Renal cortical epithelial cell (primary cell): ENCODE data around the gene VCX3B. TPM values are rescaled to one million over a fixed set of nuclear protein-coding genes. Genes with fewer than 3 reads are reported as not detected.
"Not testable (repeated sequence)": the region's sequence is repeated elsewhere in the genome, so short reads cannot be mapped to it uniquely, and the experiment has no call there.

Source experiments
- DNase-seq: peaks from one replicate; pipeline ENCODE4 v3.0.0-alpha.2; 2011; ENCODE audit warnings: low read depth
- total RNA-seq: library from RNA; depleted of rRNA; stranded (reverse); fragments of >200 nt; gene quantifications from 2 replicates; pipeline ENCODE4 v1.2.3, GENCODE V29; 2014

Gene VCX3B
- not detected in 2 replicates for total RNA-seq

- DNase-seq: not testable (repeated sequence)
Observed at GRCh38 chrX:8464530-8464929, at the start of gene VCX3B. TSS of gene VCX3B (plus strand) at chrX:8464830. CDS start at chrX:8465451, 621 bp downstream.

- DNase-seq: no peak
Observed at GRCh38 chrX:8418301-8418700, 46.3 kb upstream of the VCX3B start.

GRCh38 chrX:8424912-8425311 lies 39.7 kb upstream of the VCX3B start:
- DNase-seq: no peak

GRCh38 chrX:8429692-8430249 lies 34.9 kb upstream of the VCX3B start:
- DNase-seq: no peak

GRCh38 chrX:8430444-8430843 lies 34.2 kb upstream of the VCX3B start:
- DNase-seq: no peak

GRCh38 chrX:8432396-8432795 lies 32.2 kb upstream of the VCX3B start:
- no peak for DNase-seq

GRCh38 chrX:8433109-8434062 lies 31.2 kb upstream of the VCX3B start:
- peak; percentile 4 for DNase-seq

- DNase-seq: no peak
Observed at GRCh38 chrX:8447368-8447767, 17.3 kb upstream of the VCX3B start.

- DNase-seq: not testable (repeated sequence)
Observed at GRCh38 chrX:8452343-8452742, 12.3 kb upstream of the VCX3B start.

- DNase-seq: no peak
Observed at GRCh38 chrX:8453611-8454010, 11.0 kb upstream of the VCX3B start.

GRCh38 chrX:8455557-8455956 lies 9.1 kb upstream of the VCX3B start:
- DNase-seq: no peak

GRCh38 chrX:8462488-8462887 lies 2.1 kb upstream of the VCX3B start:
- DNase-seq: no peak

GRCh38 chrX:8484360-8484949 lies 19.8 kb downstream of the VCX3B start:
- DNase-seq: no peak

- not testable (repeated sequence) for DNase-seq
Observed at GRCh38 chrX:8495036-8495435, 30.4 kb downstream of the VCX3B start.

- no peak for DNase-seq
Observed at GRCh38 chrX:8500203-8500602, 35.6 kb downstream of the VCX3B start.

- not testable (repeated sequence) for DNase-seq
Observed at GRCh38 chrX:8502101-8502500, 37.5 kb downstream of the VCX3B start.

GRCh38 chrX:8504451-8504850 lies 39.8 kb downstream of the VCX3B start:
- DNase-seq: peak; percentile 30
